Stimulated activated CD8-positive, alpha-beta memory T cell treated with anti-CD3 and anti-CD28 coated beads, Interleukin-15, amount 100 ng/mL, for 24 hours (primary cell): Measurements from ENCODE around the gene ERLIN1.
"Not testable (repeated sequence)": the region's sequence is repeated elsewhere in the genome, so short reads cannot be mapped to it uniquely, and the experiment has no call there.

Experiments
- DNase-seq: peaks from one replicate; pipeline ENCODE4 v3.0.0-alpha.2; 2020; ENCODE audit warnings: low read depth

ERLIN1 gene

DNA sequence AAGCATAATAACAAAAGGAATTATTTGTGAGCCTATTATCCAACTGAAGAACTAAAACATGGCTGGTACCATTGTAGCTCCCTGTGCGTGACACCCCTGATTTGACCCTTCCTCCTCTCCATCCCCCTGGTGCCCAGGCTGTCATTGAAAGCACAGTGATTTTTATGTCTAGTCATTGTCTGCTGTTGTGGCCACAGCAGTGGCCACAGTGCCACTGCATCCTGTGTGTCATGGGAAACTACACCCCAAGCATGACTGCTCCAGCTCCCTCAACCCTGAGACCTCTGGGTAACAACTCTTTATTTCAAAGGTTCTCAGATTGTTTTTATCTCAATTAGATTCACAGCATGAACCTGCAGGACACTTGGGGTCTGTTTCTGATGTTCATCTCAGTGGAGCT is 52.0 kb downstream of the ERLIN1 start:
- DNase-seq: no peak

DNA sequence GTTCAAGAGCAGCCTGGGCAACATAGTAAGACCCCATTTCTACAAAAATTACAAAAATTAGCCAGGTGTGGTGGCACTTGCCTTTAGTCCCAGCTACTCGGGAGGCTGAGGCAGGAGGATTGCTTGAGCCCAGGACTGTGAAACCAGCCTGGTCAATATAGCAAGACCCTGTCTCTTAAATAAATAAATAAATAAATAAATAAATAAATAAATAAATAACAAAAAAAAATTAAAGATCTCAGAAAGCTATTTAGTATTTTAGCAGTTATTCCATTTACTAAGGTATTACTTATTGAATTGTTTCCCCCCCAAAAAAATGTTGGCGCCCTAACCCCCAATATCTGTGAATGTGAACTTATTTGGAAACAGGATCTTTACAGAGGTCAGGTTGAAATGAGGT is 53.4 kb downstream of the ERLIN1 start:
- no peak for DNase-seq

- no peak for DNase-seq
These were observed 54.3 kb downstream of the ERLIN1 start for GRCh38 chr10:100131571-100131970.

DNA sequence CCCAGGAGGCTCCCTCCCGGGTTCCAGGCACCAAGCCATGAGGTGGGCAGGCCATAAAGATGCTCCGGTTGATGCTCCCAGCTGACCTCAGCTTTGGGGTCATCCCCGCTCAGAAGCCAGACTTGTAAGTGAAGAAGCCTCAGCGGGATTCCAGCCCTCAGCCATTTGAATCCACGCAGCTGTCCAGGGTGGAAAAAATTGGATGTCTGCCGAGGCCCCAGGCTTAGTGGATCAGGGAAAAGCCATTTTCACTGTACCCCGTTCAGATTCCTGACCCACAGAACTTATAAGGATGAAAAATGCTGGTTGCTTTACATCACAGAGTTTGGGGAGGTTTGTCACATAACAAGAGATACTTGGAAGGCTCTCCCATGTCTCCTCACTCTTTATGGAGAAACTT is 55.0 kb downstream of the ERLIN1 start:
- no peak for DNase-seq

DNA sequence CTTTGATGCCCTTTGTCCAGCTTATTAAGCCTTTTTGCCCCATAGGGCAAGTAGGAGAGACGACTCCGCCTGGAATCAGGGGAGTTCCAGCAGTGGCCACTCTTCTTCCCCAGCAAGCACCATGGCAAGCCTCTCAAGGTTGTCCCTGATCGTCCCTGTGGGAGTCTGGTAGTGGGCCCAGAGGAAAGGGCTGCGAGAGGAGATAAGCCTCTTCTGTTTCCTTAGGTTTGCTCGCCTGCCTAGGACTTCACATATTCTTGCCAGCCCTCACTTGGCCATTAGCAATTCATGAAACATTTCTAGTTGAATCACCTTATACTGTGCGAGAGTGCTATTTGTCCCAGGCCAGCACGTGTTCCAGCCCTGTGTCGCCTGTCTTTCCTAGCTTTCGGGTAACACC is 56.4 kb downstream of the ERLIN1 start:
- no peak for DNase-seq

GRCh38 chr10:100128951-100129350 is 56.9 kb downstream of the ERLIN1 start:
- no peak for DNase-seq

DNA sequence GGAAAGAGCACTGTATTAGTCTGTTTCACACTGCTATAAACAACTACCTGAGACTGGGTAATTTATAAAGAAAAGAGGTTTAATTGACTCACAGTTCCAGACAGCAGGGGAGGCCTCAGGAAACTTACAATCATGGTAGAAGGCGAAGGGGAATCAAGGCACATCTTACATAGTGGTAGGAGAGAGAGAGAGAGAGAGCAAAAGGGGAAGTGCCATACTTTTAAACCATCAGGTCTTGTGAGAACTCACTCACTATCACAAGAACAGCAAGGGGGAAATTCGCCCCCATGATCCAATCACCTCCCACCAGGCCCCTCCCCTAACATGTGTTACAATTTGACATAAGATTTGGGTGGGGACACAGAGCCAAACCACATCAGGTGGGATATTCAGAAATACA is 60.5 kb downstream of the ERLIN1 start:
- not testable (repeated sequence) for DNase-seq

- no peak for DNase-seq
These were observed 61.7 kb downstream of the ERLIN1 start for GRCh38 chr10:100124097-100124496.

DNA sequence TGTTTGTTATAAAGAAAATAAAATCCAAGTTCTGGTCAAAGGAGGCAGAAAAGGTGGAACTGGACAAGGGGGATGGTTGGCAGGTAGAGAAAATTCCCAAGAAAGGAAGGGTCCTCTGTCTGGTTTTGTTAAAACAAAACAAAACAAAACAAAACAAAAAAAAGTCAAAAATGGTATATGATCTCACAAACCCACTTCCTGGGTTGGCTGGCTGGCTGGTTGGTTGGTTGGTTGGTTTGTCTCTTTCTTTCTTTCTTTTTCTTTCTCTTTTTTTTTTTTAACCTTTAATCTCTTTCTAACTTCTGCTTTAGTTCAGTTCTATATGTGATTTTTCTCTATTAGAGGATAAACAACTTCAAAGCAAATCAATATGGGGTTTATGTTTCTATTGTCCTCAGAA is 63.0 kb downstream of the ERLIN1 start:
- DNase-seq: no peak

DNA sequence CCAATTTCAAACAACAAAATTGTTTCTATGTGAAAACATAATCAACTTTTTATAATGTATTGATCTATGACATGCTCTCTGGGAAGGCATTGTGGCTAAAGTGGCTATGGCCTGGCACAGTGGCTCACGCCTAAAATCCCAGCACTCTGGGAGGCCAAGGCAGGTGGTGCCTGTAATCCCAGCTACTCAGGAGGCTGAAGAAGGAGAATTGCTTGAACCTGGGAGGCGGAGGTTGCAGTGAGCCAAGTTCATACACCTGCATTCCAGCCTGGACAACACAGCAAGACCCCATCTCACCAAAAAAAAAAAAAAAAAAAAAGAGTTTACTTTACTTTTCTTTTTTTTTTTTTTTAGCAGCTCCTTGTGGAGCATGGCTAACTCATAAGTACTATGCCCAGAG is 65.3 kb downstream of the ERLIN1 start:
- no peak for DNase-seq

- no peak for DNase-seq
These were observed 66.1 kb downstream of the ERLIN1 start for GRCh38 chr10:100119726-100120125.

DNA sequence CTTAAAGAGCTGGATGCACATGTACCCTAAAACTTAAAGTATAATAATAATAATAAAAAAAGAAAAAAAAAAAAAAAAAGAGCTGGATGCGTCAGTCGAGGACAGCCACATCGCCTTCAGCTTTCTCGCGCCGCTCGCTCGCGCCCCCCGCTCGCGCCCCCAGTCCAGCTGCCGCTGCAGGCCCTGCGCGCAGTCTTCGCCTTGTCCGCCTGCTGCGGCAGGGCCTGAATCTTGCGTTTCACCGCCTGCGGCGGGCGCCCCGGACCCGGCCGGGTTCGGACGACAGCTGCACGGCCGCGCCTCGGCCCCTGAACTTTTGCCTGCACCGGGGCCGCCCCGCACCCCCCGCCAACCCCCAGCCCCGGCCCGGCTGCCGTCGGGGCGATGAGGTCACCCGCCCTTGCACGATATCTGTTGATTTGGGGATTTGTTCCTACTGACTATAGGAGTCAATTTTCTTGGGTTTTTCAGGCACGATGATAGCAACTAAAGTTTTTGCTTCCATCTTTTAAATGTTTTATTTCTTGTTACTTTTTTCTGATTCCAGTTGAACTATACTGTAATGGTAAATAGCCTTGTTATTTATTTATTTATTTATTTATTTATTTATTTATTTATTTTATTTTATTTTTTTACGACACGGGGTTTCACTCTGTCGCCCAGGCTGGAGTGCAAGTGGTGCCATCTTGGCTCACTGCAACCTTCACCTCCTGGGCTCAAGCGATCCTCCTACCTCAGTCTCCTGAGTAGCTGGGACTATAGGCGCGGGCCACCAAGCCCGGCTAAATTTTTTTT is 70.7 kb downstream of the ERLIN1 start:
- DNase-seq: no peak

GRCh38 chr10:100114460-100114859 is 71.4 kb downstream of the ERLIN1 start:
- no peak for DNase-seq

- no peak for DNase-seq
These were observed 76.2 kb downstream of the ERLIN1 start for GRCh38 chr10:100109670-100110069.

- no peak for DNase-seq
These were observed 79.0 kb downstream of the ERLIN1 start for GRCh38 chr10:100106865-100107264.

GRCh38 chr10:100104300-100104699 is 81.5 kb downstream of the ERLIN1 start:
- DNase-seq: no peak

- no peak for DNase-seq
These were observed 82.2 kb downstream of the ERLIN1 start for GRCh38 chr10:100103581-100103980.

DNA sequence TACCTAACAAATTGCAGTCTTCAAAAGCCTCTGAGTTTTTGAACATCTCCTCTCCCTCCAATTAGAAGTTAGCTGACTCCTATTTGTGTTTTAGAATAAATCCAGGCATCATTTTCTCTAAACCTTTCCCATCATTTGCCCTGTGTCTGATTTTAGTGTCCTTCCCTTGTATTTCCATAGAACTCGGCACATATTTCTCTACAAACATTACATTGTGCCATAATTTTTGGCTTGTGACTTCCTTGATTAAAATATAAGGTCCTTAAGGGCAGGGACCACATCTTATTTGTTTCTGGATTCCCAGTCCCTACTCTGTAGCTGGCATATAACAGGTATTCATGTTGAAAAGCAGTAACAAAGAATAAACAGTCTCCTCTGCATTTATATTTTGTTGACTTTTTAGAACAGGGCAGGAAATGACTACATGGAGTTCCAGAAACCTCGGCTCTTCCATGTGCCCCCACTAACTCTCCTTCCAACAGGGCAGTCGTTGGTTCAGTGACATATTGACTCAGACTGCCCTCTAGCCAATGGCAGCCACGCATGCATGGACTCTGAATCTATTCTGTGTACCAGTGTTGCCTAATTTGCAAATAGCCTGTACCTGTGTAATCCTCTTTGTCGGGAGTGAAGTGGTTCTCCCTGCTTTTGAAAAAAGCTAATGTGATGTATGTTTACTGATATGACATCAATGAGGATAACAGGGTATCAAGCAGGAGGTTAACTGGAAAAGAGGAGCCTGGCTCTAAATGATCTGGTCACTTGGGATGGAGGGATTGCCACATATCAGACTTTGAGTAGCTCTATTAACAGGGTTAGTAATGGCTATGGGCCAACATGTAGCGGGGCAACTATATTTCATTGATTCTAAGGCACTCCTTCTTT is 84.4 kb downstream of the ERLIN1 start:
- DNase-seq: no peak

- DNase-seq: no peak
These were observed 85.1 kb downstream of the ERLIN1 start for GRCh38 chr10:100100651-100101184.
